ENCODE data around the gene EDARADD. TPM values are rescaled to one million over a fixed set of nuclear protein-coding genes. Genes with fewer than 3 reads are reported as not detected.
A peak's percentile ranks its signal among the peaks of the same experiment; 100 is the strongest.
"Not testable (repeated sequence)": the region's sequence is repeated elsewhere in the genome, so short reads cannot be mapped to it uniquely, and the experiment has no call there.

EDARADD gene
- total RNA-seq, 4 donors from 2014 or later, result 4.6 to 9.6 (median 5.5) TPM

GRCh38 chr1:236455243-236455642 lies 61.2 kb downstream of the EDARADD start:
- no peak for DNase-seq
- WGBS, 2 donors, result 39 to 58% methylated on average over 2 to 4 of the region's 4 CpGs
- H3K27ac ChIP-seq, result peak overlapping the region in 2 of 4 donors; percentile 5 to 9

GRCh38 chr1:236457775-236458174 lies 63.7 kb downstream of the EDARADD start:
- DNase-seq, result no peak
- intact Hi-C loops (cut with DNase I), result no loop called here
- Histone ChIP-seq H3K9me3 (no peaks in the 10 kb centered on the region), H3K4me3 (no peak overlapping the region), H3K27ac (no peak overlapping the region), H3K4me1 (peaks cover 0 to 21% (median 0%) of the 10 kb centered on the region in 3 donors), H3K27me3 (no peaks in the 10 kb centered on the region), H3K36me3 (no peaks in the 10 kb centered on the region)
- TF ChIP-seq POLR2A (IDR thresholded peaks at IDR 0.05), result no peak
- no peak for TF ChIP-seq CTCF (IDR thresholded peaks at IDR 0.05)
- WGBS, 2 donors, result 67 to 83% methylated on average over 2 of the region's 2 CpGs

More at GRCh38 chr1:236455243-236455642, 61.2 kb downstream of the EDARADD start:
- TF ChIP-seq POLR2A (IDR thresholded peaks at IDR 0.05), result no peak
- no peak for TF ChIP-seq CTCF (IDR thresholded peaks at IDR 0.05)
- Histone ChIP-seq H3K4me3 (no peak overlapping the region), H3K36me3 (no peaks in the 10 kb centered on the region), H3K9me3 (no peaks in the 10 kb centered on the region), H3K27me3 (no peaks in the 10 kb centered on the region), H3K4me1 (peaks cover 0 to 21% (median 0%) of the 10 kb centered on the region in 3 donors)
- intact Hi-C loops (cut with DNase I), result no loop called here

DNA sequence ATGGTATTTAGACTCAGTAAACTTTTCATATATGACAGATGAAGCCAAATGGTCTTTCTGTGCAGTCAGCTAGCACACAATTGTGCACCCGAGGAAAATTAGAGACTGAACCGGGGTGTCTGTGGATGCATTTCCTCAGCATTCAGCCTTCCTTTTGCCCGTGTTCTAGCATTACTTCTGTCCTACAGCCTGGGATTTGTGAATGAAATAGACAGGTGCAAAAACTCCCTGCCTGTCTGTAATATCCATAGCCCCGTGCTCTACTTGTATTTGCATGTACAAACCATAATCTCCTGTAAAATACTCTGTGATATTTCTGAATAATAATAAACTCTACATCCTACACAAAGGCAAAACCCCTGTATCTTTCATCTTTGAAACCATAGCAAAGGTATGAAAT lies 64.9 kb downstream of the EDARADD start:
- Histone ChIP-seq H3K4me3 (no peak overlapping the region), H3K27ac (no peak overlapping the region), H3K27me3 (no peaks in the 10 kb centered on the region), H3K36me3 (no peaks in the 10 kb centered on the region), H3K9me3 (no peaks in the 10 kb centered on the region), H3K4me1 (peaks cover 0 to 21% (median 0%) of the 10 kb centered on the region in 3 donors)
- 64 to 76% methylated on average over 4 of the region's 4 CpGs for WGBS, 2 donors
- TF ChIP-seq POLR2A (IDR thresholded peaks at IDR 0.05), result no peak
- intact Hi-C loops (cut with DNase I), result no loop called here
- DNase-seq, result no peak

- H3K9me3 ChIP-seq, result no peaks in the 10 kb centered on the region
- no peaks in the 10 kb centered on the region for H3K36me3 ChIP-seq
- no peak overlapping the region for H3K27ac ChIP-seq
- intact Hi-C loops (cut with DNase I), result no loop called here
- H3K4me1 ChIP-seq, result peaks cover 0 to 22% (median 0%) of the 10 kb centered on the region in 3 donors
- DNase-seq, result no peak
- TF ChIP-seq POLR2A (IDR thresholded peaks at IDR 0.05), result no peak
- TF ChIP-seq CTCF (IDR thresholded peaks at IDR 0.05), result no peak
- no peaks in the 10 kb centered on the region for H3K27me3 ChIP-seq
- H3K4me3 ChIP-seq, result no peak overlapping the region
- WGBS, 2 donors, result 96% methylated on average over 3 of the region's 3 CpGs
Observed at GRCh38 chr1:236460103-236460502, 66.0 kb downstream of the EDARADD start.

- H3K9me3 ChIP-seq; H3K4me3 ChIP-seq; intact Hi-C loops (cut with DNase I); DNase-seq; H3K36me3 ChIP-seq; H3K27me3 ChIP-seq: not testable (repeated sequence)
- H3K4me1 ChIP-seq, result peaks cover 0 to 28% (median 4%) of the 10 kb centered on the region in 3 donors
- peak overlapping the region in 1 of 4 donors; percentile 74 for H3K27ac ChIP-seq
- 84 to 92% methylated on average over 9 of the region's 9 CpGs for WGBS, 2 donors
Observed at GRCh38 chr1:236464197-236464596, 70.1 kb downstream of the EDARADD start.

- no peaks in the 10 kb centered on the region for H3K36me3 ChIP-seq
- TF ChIP-seq POLR2A (IDR thresholded peaks at IDR 0.05) (no peak), CTCF (IDR thresholded peaks at IDR 0.05) (no peak)
- peak overlapping the region; percentile 28 to 77 (median 70) for H3K27ac ChIP-seq
- H3K9me3 ChIP-seq, result no peaks in the 10 kb centered on the region
- no peak for DNase-seq
- H3K4me1 ChIP-seq, result peaks cover 0 to 28% (median 4%) of the 10 kb centered on the region in 3 donors
- intact Hi-C loops (cut with DNase I), result no loop called here
- H3K27me3 ChIP-seq, result peaks cover 0 to 5% (median 0%) of the 10 kb centered on the region in 4 donors
- 27 to 41% methylated on average over 9 of the region's 9 CpGs for WGBS, 2 donors
- H3K4me3 ChIP-seq, result no peak overlapping the region
Observed at GRCh38 chr1:236465231-236465958, 71.3 kb downstream of the EDARADD start.
